GM23338 (cell line): ENCODE measurements around the gene UBASH3A. TPM values are rescaled to one million over a fixed set of nuclear protein-coding genes. Genes with fewer than 3 reads are reported as not detected.

ENCODE experiments used
- ATAC-seq: fragments of 200-7000 bp; cut with Tn5 transposase; 3 replicates; pipeline ENCODE4 v1.9.1; 2020
- DNase-seq: peaks from one replicate; pipeline ENCODE4 v3.0.0-alpha.2; 2015; ENCODE audit warnings: low spot score
- H2AFZ ChIP-seq: fragments of 200-600 bp; sonication (generic); 2 replicates; pipeline ENCODE4 v1.8.0; 2016; ENCODE audit warnings: antibody characterized with exemption, mild to moderate bottlenecking, moderate library complexity
- H3F3A ChIP-seq: fragments of 200-600 bp; sonication (generic); replicated peaks from 2 replicates; pipeline ENCODE4 v1.8.0; 2017; ENCODE audit warnings: antibody characterized with exemption, mixed run types, low read depth
- H3K27ac ChIP-seq: fragments of 200-600 bp; sonication (generic); 2 replicates; pipeline ENCODE4 v1.6.1; 2016; ENCODE audit warnings: low read depth
- H3K27me3 ChIP-seq: fragments of 200-600 bp; sonication (generic); 2 replicates; pipeline ENCODE4 v1.8.0; 2016; ENCODE audit warnings: mild to moderate bottlenecking, mixed run types, moderate library complexity; ENCODE audit not compliant: insufficient read depth
- H3K36me3 ChIP-seq: fragments of 200-600 bp; sonication (generic); 2 replicates; pipeline ENCODE4 v1.8.0; 2016; ENCODE audit warnings: mild to moderate bottlenecking; ENCODE audit not compliant: insufficient read depth
- H3K4me1 ChIP-seq: fragments of 200-600 bp; sonication (generic); 2 replicates; pipeline ENCODE4 v1.8.0; 2016; ENCODE audit warnings: mild to moderate bottlenecking, moderate library complexity; ENCODE audit not compliant: insufficient read depth
- H3K4me2 ChIP-seq: fragments of 200-600 bp; sonication (generic); 2 replicates; pipeline ENCODE4 v1.7.1; 2017; ENCODE audit warnings: mixed run types
- H3K4me3 ChIP-seq: fragments of 200-600 bp; sonication (generic); 2 replicates; pipeline ENCODE4 v1.6.1; 2016; ENCODE audit warnings: mixed run types
- H3K79me2 ChIP-seq: fragments of 200-600 bp; sonication (generic); replicated peaks from 2 replicates; pipeline ENCODE4 v1.8.0; 2017; ENCODE audit warnings: mild to moderate bottlenecking; ENCODE audit not compliant: insufficient read depth
- H3K9me2 ChIP-seq: fragments of 200-600 bp; sonication (generic); 2 replicates; pipeline ENCODE4 v1.8.0; 2017; ENCODE audit not compliant: insufficient read depth
- H4K20me1 ChIP-seq: fragments of 200-600 bp; sonication (generic); replicated peaks from 2 replicates; pipeline ENCODE4 v1.8.0; 2017; ENCODE audit warnings: mild to moderate bottlenecking; ENCODE audit not compliant: insufficient read depth
- H3K27ac Mint-ChIP-seq: 2 replicates; pipeline ENCODE4 v1.8.0; 2020; ENCODE audit warnings: inconsistent platforms, mild to moderate bottlenecking, moderate library complexity, mixed read lengths
- H3K27me3 Mint-ChIP-seq: 3 replicates; pipeline ENCODE4 v1.8.0; 2022; ENCODE audit warnings: low read depth, mild to moderate bottlenecking, moderate library complexity, mixed read lengths, inconsistent platforms; ENCODE audit not compliant: insufficient read depth, poor library complexity
- H3K36me3 Mint-ChIP-seq: 3 replicates; pipeline ENCODE4 v1.8.0; 2021; ENCODE audit warnings: low read depth, mild to moderate bottlenecking, inconsistent platforms, moderate library complexity, mixed read lengths
- H3K4me1 Mint-ChIP-seq: 3 replicates; pipeline ENCODE4 v1.8.0; 2020; ENCODE audit warnings: mild to moderate bottlenecking, inconsistent platforms, mixed read lengths
- H3K4me3 Mint-ChIP-seq: 3 replicates; pipeline ENCODE4 v1.8.0; 2021; ENCODE audit warnings: moderate library complexity, mild to moderate bottlenecking, inconsistent platforms, mixed read lengths
- H3K9me3 Mint-ChIP-seq: 3 replicates; pipeline ENCODE4 v1.8.0; 2020; ENCODE audit warnings: moderate library complexity, mild to moderate bottlenecking, inconsistent platforms, mixed read lengths
- CREB1 ChIP-seq: fragments of 250-450 bp; sonication (Bioruptor Pico); IDR thresholded peaks from 2 replicates; pipeline ENCODE4 v1.5.0; 2020; ENCODE audit warnings: low read depth, mild to moderate bottlenecking, moderate library complexity
- EZH2 ChIP-seq: fragments of 200-600 bp; sonication (generic); IDR thresholded peaks from one replicate; pipeline ENCODE4 v1.8.0; 2017; ENCODE audit warnings: antibody characterized with exemption, mild to moderate bottlenecking, low read depth; ENCODE audit not compliant: unreplicated experiment
- POLR2AphosphoS5 ChIP-seq: IDR thresholded peaks from 2 replicates; pipeline ENCODE4 v1.6.1; 2016; ENCODE audit warnings: antibody characterized with exemption, low read depth
- ZNF114 ChIP-seq: fragments of 250-450 bp; sonication (Bioruptor Pico); IDR thresholded peaks from 2 replicates; pipeline ENCODE4 v1.5.0; 2020; ENCODE audit warnings: mild to moderate bottlenecking, moderate library complexity
- ZNF331 ChIP-seq: fragments of 250-450 bp; sonication (Bioruptor Pico); IDR thresholded peaks from 2 replicates; pipeline ENCODE4 v1.5.0; 2020; ENCODE audit warnings: low read depth, mild to moderate bottlenecking, moderate library complexity
- polyA plus RNA-seq: library from polyadenylated mRNA; unstranded; fragments of >200 nt; fragmentation: Nextera tagmentation; extraction: Ambion mirVana; gene quantifications from 2 replicates; pipeline ENCODE4 v1.2.1, GENCODE V29; 2016
- total RNA-seq: library from RNA; depleted of rRNA; stranded (reverse); fragments of >200 nt; shearing (Covaris generic); gene quantifications from 2 replicates; pipeline ENCODE4 v1.2.3, GENCODE V29; 2014
- TF ChIP-seq, protein P1 (sequence below), 2 experiments: fragments of 200-600 bp in 1 of 2; sonication (generic) in 1 of 2; conservative IDR thresholded peaks; 2 replicates each; pipeline versions ENCODE4 v1.5.1 to v1.6.1; 2016 to 2017; ENCODE audit warnings: antibody characterized with exemption in 2 of 2, low read depth in 2 of 2, mild to moderate bottlenecking in 2 of 2, moderate library complexity in 1 of 2
- TF ChIP-seq, protein P2 (sequence below): IDR thresholded peaks from one replicate; pipeline ENCODE4 v1.6.1; 2018; ENCODE audit warnings: antibody characterized with exemption; ENCODE audit not compliant: unreplicated experiment
- TF ChIP-seq, protein P3 (sequence below): fragments of 250-450 bp; sonication (Bioruptor Pico); IDR thresholded peaks from 2 replicates; pipeline ENCODE4 v1.5.0; 2020; ENCODE audit warnings: mild to moderate bottlenecking, moderate library complexity
- TF ChIP-seq, protein P4 (sequence below): IDR thresholded peaks from 2 replicates; pipeline ENCODE4 v1.6.1; 2016; ENCODE audit warnings: antibody characterized with exemption

The UBASH3A gene
- total and polyA plus RNA-seq, 2 experiments from 2014 or later, result not detected

DNA sequence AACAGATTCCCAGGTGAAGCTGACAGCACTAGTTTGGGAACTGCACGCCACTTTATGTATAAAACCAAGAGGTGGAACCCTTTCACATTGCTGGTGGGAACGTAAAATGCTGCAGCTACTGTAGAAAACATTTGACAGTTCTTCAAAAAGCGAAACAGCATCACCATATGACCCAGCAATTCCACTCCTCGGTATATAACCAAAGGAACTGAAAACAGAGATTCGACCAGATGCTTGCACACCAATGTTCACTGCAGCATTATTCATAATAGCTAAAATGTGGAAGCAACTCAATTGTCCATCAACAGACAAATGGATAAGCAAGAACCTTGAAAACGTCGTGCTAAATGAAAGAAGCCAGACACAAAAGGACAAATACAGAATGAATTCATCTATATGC, 74.8 kb downstream of the UBASH3A start:
- Mint-ChIP-seq H3K27ac (no peak overlapping the region), H3K4me1 (peaks cover 20% of the 10 kb centered on the region), H3K4me3 (no peak overlapping the region), H3K27me3 (peaks cover 9% of the 10 kb centered on the region), H3K9me3 (no peaks in the 10 kb centered on the region), H3K36me3 (no peaks in the 10 kb centered on the region)
- no peaks in the 10 kb centered on the region for H3K36me3 ChIP-seq
- H3K27ac ChIP-seq, result no peak overlapping the region
- no peak overlapping the region for H3K4me2 ChIP-seq
- H3K4me1 ChIP-seq, result no peaks in the 10 kb centered on the region; the same call in 1 of the 2 replicates
- no peak overlapping the region for H3K4me3 ChIP-seq
- H3K79me2 ChIP-seq, result no peaks in the 10 kb centered on the region
- ATAC-seq (no peak), DNase-seq (no peak)
- H4K20me1 ChIP-seq, result no peaks in the 10 kb centered on the region
- H3F3A ChIP-seq, result no peaks in the 10 kb centered on the region
- H2AFZ ChIP-seq, result no peak overlapping the region
- TF ChIP-seq POLR2AphosphoS5, result no peak
- no peak for TF ChIP-seq ZNF331
- TF ChIP-seq, protein P1, sequence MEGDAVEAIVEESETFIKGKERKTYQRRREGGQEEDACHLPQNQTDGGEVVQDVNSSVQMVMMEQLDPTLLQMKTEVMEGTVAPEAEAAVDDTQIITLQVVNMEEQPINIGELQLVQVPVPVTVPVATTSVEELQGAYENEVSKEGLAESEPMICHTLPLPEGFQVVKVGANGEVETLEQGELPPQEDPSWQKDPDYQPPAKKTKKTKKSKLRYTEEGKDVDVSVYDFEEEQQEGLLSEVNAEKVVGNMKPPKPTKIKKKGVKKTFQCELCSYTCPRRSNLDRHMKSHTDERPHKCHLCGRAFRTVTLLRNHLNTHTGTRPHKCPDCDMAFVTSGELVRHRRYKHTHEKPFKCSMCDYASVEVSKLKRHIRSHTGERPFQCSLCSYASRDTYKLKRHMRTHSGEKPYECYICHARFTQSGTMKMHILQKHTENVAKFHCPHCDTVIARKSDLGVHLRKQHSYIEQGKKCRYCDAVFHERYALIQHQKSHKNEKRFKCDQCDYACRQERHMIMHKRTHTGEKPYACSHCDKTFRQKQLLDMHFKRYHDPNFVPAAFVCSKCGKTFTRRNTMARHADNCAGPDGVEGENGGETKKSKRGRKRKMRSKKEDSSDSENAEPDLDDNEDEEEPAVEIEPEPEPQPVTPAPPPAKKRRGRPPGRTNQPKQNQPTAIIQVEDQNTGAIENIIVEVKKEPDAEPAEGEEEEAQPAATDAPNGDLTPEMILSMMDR (conservative IDR thresholded peaks at IDR 0.05; ENCODE audit: low read depth in 2 of 2), result no peak
- TF ChIP-seq, protein P2, sequence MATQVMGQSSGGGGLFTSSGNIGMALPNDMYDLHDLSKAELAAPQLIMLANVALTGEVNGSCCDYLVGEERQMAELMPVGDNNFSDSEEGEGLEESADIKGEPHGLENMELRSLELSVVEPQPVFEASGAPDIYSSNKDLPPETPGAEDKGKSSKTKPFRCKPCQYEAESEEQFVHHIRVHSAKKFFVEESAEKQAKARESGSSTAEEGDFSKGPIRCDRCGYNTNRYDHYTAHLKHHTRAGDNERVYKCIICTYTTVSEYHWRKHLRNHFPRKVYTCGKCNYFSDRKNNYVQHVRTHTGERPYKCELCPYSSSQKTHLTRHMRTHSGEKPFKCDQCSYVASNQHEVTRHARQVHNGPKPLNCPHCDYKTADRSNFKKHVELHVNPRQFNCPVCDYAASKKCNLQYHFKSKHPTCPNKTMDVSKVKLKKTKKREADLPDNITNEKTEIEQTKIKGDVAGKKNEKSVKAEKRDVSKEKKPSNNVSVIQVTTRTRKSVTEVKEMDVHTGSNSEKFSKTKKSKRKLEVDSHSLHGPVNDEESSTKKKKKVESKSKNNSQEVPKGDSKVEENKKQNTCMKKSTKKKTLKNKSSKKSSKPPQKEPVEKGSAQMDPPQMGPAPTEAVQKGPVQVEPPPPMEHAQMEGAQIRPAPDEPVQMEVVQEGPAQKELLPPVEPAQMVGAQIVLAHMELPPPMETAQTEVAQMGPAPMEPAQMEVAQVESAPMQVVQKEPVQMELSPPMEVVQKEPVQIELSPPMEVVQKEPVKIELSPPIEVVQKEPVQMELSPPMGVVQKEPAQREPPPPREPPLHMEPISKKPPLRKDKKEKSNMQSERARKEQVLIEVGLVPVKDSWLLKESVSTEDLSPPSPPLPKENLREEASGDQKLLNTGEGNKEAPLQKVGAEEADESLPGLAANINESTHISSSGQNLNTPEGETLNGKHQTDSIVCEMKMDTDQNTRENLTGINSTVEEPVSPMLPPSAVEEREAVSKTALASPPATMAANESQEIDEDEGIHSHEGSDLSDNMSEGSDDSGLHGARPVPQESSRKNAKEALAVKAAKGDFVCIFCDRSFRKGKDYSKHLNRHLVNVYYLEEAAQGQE, result no peak
- TF ChIP-seq CREB1, result no peak
- no peak for TF ChIP-seq EZH2
- TF ChIP-seq, protein P3, sequence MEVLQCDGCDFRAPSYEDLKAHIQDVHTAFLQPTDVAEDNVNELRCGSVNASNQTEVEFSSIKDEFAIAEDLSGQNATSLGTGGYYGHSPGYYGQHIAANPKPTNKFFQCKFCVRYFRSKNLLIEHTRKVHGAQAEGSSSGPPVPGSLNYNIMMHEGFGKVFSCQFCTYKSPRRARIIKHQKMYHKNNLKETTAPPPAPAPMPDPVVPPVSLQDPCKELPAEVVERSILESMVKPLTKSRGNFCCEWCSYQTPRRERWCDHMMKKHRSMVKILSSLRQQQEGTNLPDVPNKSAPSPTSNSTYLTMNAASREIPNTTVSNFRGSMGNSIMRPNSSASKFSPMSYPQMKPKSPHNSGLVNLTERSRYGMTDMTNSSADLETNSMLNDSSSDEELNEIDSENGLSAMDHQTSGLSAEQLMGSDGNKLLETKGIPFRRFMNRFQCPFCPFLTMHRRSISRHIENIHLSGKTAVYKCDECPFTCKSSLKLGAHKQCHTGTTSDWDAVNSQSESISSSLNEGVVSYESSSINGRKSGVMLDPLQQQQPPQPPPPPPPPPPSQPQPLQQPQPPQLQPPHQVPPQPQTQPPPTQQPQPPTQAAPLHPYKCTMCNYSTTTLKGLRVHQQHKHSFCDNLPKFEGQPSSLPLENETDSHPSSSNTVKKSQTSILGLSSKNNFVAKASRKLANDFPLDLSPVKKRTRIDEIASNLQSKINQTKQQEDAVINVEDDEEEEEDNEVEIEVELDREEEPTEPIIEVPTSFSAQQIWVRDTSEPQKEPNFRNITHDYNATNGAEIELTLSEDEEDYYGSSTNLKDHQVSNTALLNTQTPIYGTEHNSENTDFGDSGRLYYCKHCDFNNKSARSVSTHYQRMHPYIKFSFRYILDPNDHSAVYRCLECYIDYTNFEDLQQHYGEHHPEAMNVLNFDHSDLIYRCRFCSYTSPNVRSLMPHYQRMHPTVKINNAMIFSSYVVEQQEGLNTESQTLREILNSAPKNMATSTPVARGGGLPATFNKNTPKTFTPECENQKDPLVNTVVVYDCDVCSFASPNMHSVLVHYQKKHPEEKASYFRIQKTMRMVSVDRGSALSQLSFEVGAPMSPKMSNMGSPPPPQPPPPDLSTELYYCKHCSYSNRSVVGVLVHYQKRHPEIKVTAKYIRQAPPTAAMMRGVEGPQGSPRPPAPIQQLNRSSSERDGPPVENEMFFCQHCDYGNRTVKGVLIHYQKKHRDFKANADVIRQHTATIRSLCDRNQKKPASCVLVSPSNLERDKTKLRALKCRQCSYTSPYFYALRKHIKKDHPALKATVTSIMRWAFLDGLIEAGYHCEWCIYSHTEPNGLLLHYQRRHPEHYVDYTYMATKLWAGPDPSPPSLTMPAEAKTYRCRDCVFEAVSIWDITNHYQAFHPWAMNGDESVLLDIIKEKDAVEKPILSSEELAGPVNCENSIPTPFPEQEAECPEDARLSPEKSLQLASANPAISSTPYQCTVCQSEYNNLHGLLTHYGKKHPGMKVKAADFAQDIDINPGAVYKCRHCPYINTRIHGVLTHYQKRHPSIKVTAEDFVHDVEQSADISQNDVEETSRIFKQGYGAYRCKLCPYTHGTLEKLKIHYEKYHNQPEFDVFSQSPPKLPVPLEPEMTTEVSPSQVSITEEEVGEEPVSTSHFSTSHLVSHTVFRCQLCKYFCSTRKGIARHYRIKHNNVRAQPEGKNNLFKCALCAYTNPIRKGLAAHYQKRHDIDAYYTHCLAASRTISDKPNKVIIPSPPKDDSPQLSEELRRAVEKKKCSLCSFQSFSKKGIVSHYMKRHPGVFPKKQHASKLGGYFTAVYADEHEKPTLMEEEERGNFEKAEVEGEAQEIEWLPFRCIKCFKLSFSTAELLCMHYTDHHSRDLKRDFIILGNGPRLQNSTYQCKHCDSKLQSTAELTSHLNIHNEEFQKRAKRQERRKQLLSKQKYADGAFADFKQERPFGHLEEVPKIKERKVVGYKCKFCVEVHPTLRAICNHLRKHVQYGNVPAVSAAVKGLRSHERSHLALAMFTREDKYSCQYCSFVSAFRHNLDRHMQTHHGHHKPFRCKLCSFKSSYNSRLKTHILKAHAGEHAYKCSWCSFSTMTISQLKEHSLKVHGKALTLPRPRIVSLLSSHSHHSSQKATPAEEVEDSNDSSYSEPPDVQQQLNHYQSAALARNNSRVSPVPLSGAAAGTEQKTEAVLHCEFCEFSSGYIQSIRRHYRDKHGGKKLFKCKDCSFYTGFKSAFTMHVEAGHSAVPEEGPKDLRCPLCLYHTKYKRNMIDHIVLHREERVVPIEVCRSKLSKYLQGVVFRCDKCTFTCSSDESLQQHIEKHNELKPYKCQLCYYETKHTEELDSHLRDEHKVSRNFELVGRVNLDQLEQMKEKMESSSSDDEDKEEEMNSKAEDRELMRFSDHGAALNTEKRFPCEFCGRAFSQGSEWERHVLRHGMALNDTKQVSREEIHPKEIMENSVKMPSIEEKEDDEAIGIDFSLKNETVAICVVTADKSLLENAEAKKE (CRISPR knock-in tag), result no peak
- no peak for TF ChIP-seq ZNF114 (CRISPR knock-in tag)
- TF ChIP-seq, protein P4, sequence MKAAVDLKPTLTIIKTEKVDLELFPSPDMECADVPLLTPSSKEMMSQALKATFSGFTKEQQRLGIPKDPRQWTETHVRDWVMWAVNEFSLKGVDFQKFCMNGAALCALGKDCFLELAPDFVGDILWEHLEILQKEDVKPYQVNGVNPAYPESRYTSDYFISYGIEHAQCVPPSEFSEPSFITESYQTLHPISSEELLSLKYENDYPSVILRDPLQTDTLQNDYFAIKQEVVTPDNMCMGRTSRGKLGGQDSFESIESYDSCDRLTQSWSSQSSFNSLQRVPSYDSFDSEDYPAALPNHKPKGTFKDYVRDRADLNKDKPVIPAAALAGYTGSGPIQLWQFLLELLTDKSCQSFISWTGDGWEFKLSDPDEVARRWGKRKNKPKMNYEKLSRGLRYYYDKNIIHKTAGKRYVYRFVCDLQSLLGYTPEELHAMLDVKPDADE, result no peak
- H3K27me3 ChIP-seq, result no peaks in the 10 kb centered on the region
- no peaks in the 10 kb centered on the region for H3K9me2 ChIP-seq
